ENCODE results near the gene EEPD1. TPM values are rescaled to one million over a fixed set of nuclear protein-coding genes. Genes with fewer than 3 reads are reported as not detected.

EEPD1 gene
- polyA plus RNA-seq, 1 of the 3 experiments (the other 2 are of a cell fraction): 5.0 TPM

- TF ChIP-seq EP300 (IDR thresholded peaks at IDR 0.05; ENCODE audit: borderline replicate concordance in 1 of 2, low read depth in 1 of 2, low read length in 1 of 2) (no peak), FOSL2 (IDR thresholded peaks at IDR 0.05; ENCODE audit: borderline replicate concordance, low read depth) (no peak), NFIC (IDR thresholded peaks at IDR 0.05; ENCODE audit: borderline replicate concordance) (no peak), GABPA (IDR thresholded peaks at IDR 0.05; ENCODE audit: low read depth) (no peak), CHD2 (IDR thresholded peaks at IDR 0.05; ENCODE audit: low read length, partially characterized antibody) (no peak)
Observed at GRCh38 chr7:36157527-36158320, 4.7 kb downstream of the EEPD1 start (continued).

- Histone ChIP-seq H3K79me2 (ENCODE audit: insufficient read depth) (no peaks in the 10 kb centered on the region), H2AFZ (ENCODE audit: low read depth) (no peak overlapping the region), H3K9me3 (no peaks in the 10 kb centered on the region), H3K9me2 (no peaks in the 10 kb centered on the region), H3K27ac (ENCODE audit: low read depth in 2 of 2, low read length in 1 of 2) (no peak overlapping the region), H3K27me3 (ENCODE audit: insufficient read depth) (no peaks in the 10 kb centered on the region), H3K4me2 (no peak overlapping the region), H3K36me3 (replicated peaks in 1 of 2; ENCODE audit: control insufficient read depth in 1 of 2, insufficient read depth in 2 of 2, low read length in 1 of 2) (no peaks in the 10 kb centered on the region), H3K9ac (no peak overlapping the region), H3K4me1 (ENCODE audit: control insufficient read depth in 1 of 2, insufficient read depth in 2 of 2, low read depth in 1 of 2, low read length in 1 of 2) (peaks cover 0 to 38% of the 10 kb centered on the region in 2 experiments; a peak in 2 of 4 replicates), H4K20me1 (ENCODE audit: insufficient read depth) (no peaks in the 10 kb centered on the region), H3F3A (replicated peaks; ENCODE audit: insufficient read depth) (no peaks in the 10 kb centered on the region), H3K4me3 (ENCODE audit: low read depth in 2 of 2, low read length in 1 of 2) (no peak overlapping the region)
- TF ChIP-seq EZH2phosphoT487 (IDR thresholded peaks at IDR 0.05; ENCODE audit: borderline replicate concordance, low read depth) (no peak), GATA2 (CRISPR knock-in tag; IDR thresholded peaks at IDR 0.05) (no peak), MXI1 (IDR thresholded peaks at IDR 0.05; ENCODE audit: low read depth, low read length) (no peak), EP300 (IDR thresholded peaks at IDR 0.05; ENCODE audit: borderline replicate concordance in 1 of 2, low read depth in 1 of 2, low read length in 1 of 2) (no peak), POLR2AphosphoS5 (IDR thresholded peaks at IDR 0.05; ENCODE audit: low read depth, low read length) (no peak)
- CTCF ChIA-PET: interaction anchor here (0.9 to 5.3 kb wide), 4 partner anchors 29 to 173 kb away, joined by 3 to 28 read pairs (median 7); no protein-coding TSS in a partner anchor
- POLR2A ChIA-PET: no interaction called here
- 96% methylated on average over 2 of the region's 2 CpGs for WGBS (ENCODE audit: low lambda C conversion rate)
- DNase-seq: no peak
Observed at GRCh38 chr7:36158321-36158605, 5.2 kb downstream of the EEPD1 start.

- H3K79me2 ChIP-seq (ENCODE audit: insufficient read depth): no peaks in the 10 kb centered on the region
- no peak overlapping the region for H3K27ac ChIP-seq (ENCODE audit: low read depth in 2 of 2, low read length in 1 of 2)
- no peak overlapping the region for H3K4me3 ChIP-seq (ENCODE audit: low read depth in 2 of 2, low read length in 1 of 2)
- H3K9ac ChIP-seq: no peak overlapping the region
- POLR2A ChIA-PET: no interaction called here
- 86% methylated on average over 3 of the region's 3 CpGs for WGBS (ENCODE audit: low lambda C conversion rate)
- no peak overlapping the region for H2AFZ ChIP-seq (ENCODE audit: low read depth)
- no peak for DNase-seq
- H3K9me3 ChIP-seq: no peaks in the 10 kb centered on the region
- no peaks in the 10 kb centered on the region for H4K20me1 ChIP-seq (ENCODE audit: insufficient read depth)
- no peaks in the 10 kb centered on the region for H3K9me2 ChIP-seq
- no peaks in the 10 kb centered on the region for H3F3A ChIP-seq (replicated peaks; ENCODE audit: insufficient read depth)
- H3K4me2 ChIP-seq: no peak overlapping the region
- H3K27me3 ChIP-seq (ENCODE audit: insufficient read depth): no peaks in the 10 kb centered on the region
- CTCF ChIA-PET: interaction anchor here (1.1 to 1.7 kb wide), 2 partner anchors 67 to 138 kb away, joined by 3 to 4 read pairs; no protein-coding TSS in a partner anchor
- H3K36me3 ChIP-seq (replicated peaks in 1 of 2; ENCODE audit: control insufficient read depth in 1 of 2, insufficient read depth in 2 of 2, low read length in 1 of 2): no peaks in the 10 kb centered on the region
- H3K4me1 ChIP-seq (ENCODE audit: control insufficient read depth in 1 of 2, insufficient read depth in 2 of 2, low read depth in 1 of 2, low read length in 1 of 2): peaks cover 0 to 27% of the 10 kb centered on the region in 2 experiments; a peak in 2 of 4 replicates
- no peak for TF ChIP-seq TCF12 (IDR thresholded peaks at IDR 0.05)
- no peak for TF ChIP-seq RAD21 (IDR thresholded peaks at IDR 0.05; ENCODE audit: low read length)
- TF ChIP-seq MAX (IDR thresholded peaks at IDR 0.05; ENCODE audit: low read depth): no peak
- TF ChIP-seq RFX5 (IDR thresholded peaks at IDR 0.05; ENCODE audit: low read length): no peak
- TF ChIP-seq RXRA (IDR thresholded peaks at IDR 0.05; ENCODE audit: borderline replicate concordance, low read depth): no peak
- no peak for TF ChIP-seq GABPA (IDR thresholded peaks at IDR 0.05; ENCODE audit: low read depth)
- TF ChIP-seq ELF1 (IDR thresholded peaks at IDR 0.05): no peak
- TF ChIP-seq IRF3 (IDR thresholded peaks at IDR 0.05; ENCODE audit: low read depth, low read length): no peak
- no peak for TF ChIP-seq EZH2phosphoT487 (IDR thresholded peaks at IDR 0.05; ENCODE audit: borderline replicate concordance, low read depth)
- no peak for TF ChIP-seq USF2 (IDR thresholded peaks at IDR 0.05; ENCODE audit: borderline replicate concordance, low read depth, low read length)
- TF ChIP-seq YY1 (IDR thresholded peaks at IDR 0.05; ENCODE audit: low read depth): no peak
- no peak for TF ChIP-seq CHD2 (IDR thresholded peaks at IDR 0.05; ENCODE audit: low read length, partially characterized antibody)
- no peak for TF ChIP-seq CTCF (IDR thresholded peaks at IDR 0.05)
- no peak for TF ChIP-seq GATA2 (CRISPR knock-in tag; IDR thresholded peaks at IDR 0.05)
- TF ChIP-seq RCOR1 (IDR thresholded peaks at IDR 0.05; ENCODE audit: low read length): no peak
Observed at GRCh38 chr7:36159618-36160017, 6.6 kb downstream of the EEPD1 start.

Data from SK-N-SH (cell line).